ENCODE data around the gene FERMT2. TPM values are rescaled to one million over a fixed set of nuclear protein-coding genes. Genes with fewer than 3 reads are reported as not detected.

Gene FERMT2
- total RNA-seq, 3 donors from 2014 or later (not counting 1 experiment from before 2014, with no cell fraction given) = 0.58 to 1.7 (median 0.92) TPM

GRCh38 chr14:52948836-52949235 is 2.0 kb downstream of the FERMT2 start:
- no peak for TF ChIP-seq CTCF (IDR thresholded peaks at IDR 0.05)
- intact Hi-C loops (cut with micrococcal nuclease) = no loop called here
- no peak overlapping the region for H3K27ac Mint-ChIP-seq
- no peaks in the 10 kb centered on the region for H3K36me3 ChIP-seq (ENCODE audit: control insufficient read depth, insufficient read depth, low read length)
- H3K4me1 ChIP-seq (ENCODE audit: control insufficient read depth, insufficient read depth, low read length) = peaks cover 17% of the 10 kb centered on the region
- H3K27me3 ChIP-seq (ENCODE audit: control insufficient read depth, insufficient read depth, low read length) = peaks cover 52% of the 10 kb centered on the region
- ATAC-seq = no peak
- H3K4me1 Mint-ChIP-seq = peaks cover 20 to 25% of the 10 kb centered on the region in 2 donors
- no peaks in the 10 kb centered on the region for H3K9me3 Mint-ChIP-seq
- H3K4me3 ChIP-seq (ENCODE audit: low read length) = no peak overlapping the region
- H3K36me3 Mint-ChIP-seq = no peaks in the 10 kb centered on the region
- no peak overlapping the region for H3K27ac ChIP-seq (ENCODE audit: low read length)
- DNase-seq = no peak
- H3K4me3 Mint-ChIP-seq = peak overlapping the region; percentile 90
- no peaks in the 10 kb centered on the region for H3K9me3 ChIP-seq (ENCODE audit: control insufficient read depth, insufficient read depth, low read length)
- H3K27me3 Mint-ChIP-seq (ENCODE audit: low read depth in 2 of 2) = peaks cover 44 to 45% of the 10 kb centered on the region in 2 donors

- Histone ChIP-seq H3K9me3 (ENCODE audit: control insufficient read depth, insufficient read depth, low read length) (no peaks in the 10 kb centered on the region), H3K4me3 (ENCODE audit: low read length) (no peak overlapping the region), H3K27ac (ENCODE audit: low read length) (no peak overlapping the region), H3K27me3 (ENCODE audit: control insufficient read depth, insufficient read depth, low read length) (peaks cover 52% of the 10 kb centered on the region), H3K4me1 (ENCODE audit: control insufficient read depth, insufficient read depth, low read length) (peaks cover 17% of the 10 kb centered on the region), H3K36me3 (ENCODE audit: control insufficient read depth, insufficient read depth, low read length) (no peaks in the 10 kb centered on the region)
- no peaks in the 10 kb centered on the region for H3K9me3 Mint-ChIP-seq
- ATAC-seq (no peak), DNase-seq (no peak)
- no peak overlapping the region for H3K27ac Mint-ChIP-seq
- H3K27me3 Mint-ChIP-seq (ENCODE audit: low read depth in 2 of 2) = peaks cover 44 to 45% of the 10 kb centered on the region in 2 donors
- H3K4me3 Mint-ChIP-seq = no peak overlapping the region
- H3K4me1 Mint-ChIP-seq = peaks cover 20 to 25% of the 10 kb centered on the region in 2 donors
- no peaks in the 10 kb centered on the region for H3K36me3 Mint-ChIP-seq
- intact Hi-C loops (cut with micrococcal nuclease) = no loop called here
- no peak for TF ChIP-seq CTCF (IDR thresholded peaks at IDR 0.05)
- 89% methylated on average over 3 of the region's 3 CpGs for WGBS (ENCODE audit: insufficient coverage)
Observed at GRCh38 chr14:52948039-52948438, 2.8 kb downstream of the FERMT2 start.

GRCh38 chr14:52944254-52944653 is 6.6 kb downstream of the FERMT2 start:
- TF ChIP-seq CTCF (IDR thresholded peaks at IDR 0.05) = no peak
- Mint-ChIP-seq H3K4me1 (peaks cover 3% of the 10 kb centered on the region in 2 donors), H3K9me3 (no peaks in the 10 kb centered on the region)

GRCh38 chr14:52939427-52939826 is 11.4 kb downstream of the FERMT2 start:
- Mint-ChIP-seq H3K4me3 (no peak overlapping the region), H3K36me3 (no peaks in the 10 kb centered on the region)

More at GRCh38 chr14:52944254-52944653, 6.6 kb downstream of the FERMT2 start:
- no peak for DNase-seq
- Histone ChIP-seq H3K27me3 (ENCODE audit: control insufficient read depth, insufficient read depth, low read length) (peaks cover 28% of the 10 kb centered on the region), H3K9me3 (ENCODE audit: control insufficient read depth, insufficient read depth, low read length) (no peaks in the 10 kb centered on the region), H3K4me3 (ENCODE audit: low read length) (no peak overlapping the region), H3K36me3 (ENCODE audit: control insufficient read depth, insufficient read depth, low read length) (no peaks in the 10 kb centered on the region), H3K4me1 (ENCODE audit: control insufficient read depth, insufficient read depth, low read length) (no peaks in the 10 kb centered on the region), H3K27ac (ENCODE audit: low read length) (no peak overlapping the region)
- no peak overlapping the region for H3K4me3 Mint-ChIP-seq
- intact Hi-C loops (cut with micrococcal nuclease) = no loop called here
- no peaks in the 10 kb centered on the region for H3K36me3 Mint-ChIP-seq
- 85% methylated on average over 2 of the region's 2 CpGs for WGBS (ENCODE audit: insufficient coverage)
- no peak for ATAC-seq
- H3K27ac Mint-ChIP-seq = no peak overlapping the region
- peaks cover 22 to 26% of the 10 kb centered on the region in 2 donors for H3K27me3 Mint-ChIP-seq (ENCODE audit: low read depth in 2 of 2)

More at GRCh38 chr14:52939427-52939826, 11.4 kb downstream of the FERMT2 start:
- H3K27ac Mint-ChIP-seq = no peak overlapping the region
- H3K36me3 ChIP-seq (ENCODE audit: control insufficient read depth, insufficient read depth, low read length) = no peaks in the 10 kb centered on the region
- H3K27me3 ChIP-seq (ENCODE audit: control insufficient read depth, insufficient read depth, low read length) = no peaks in the 10 kb centered on the region
- peaks cover 7% of the 10 kb centered on the region in 2 donors for H3K27me3 Mint-ChIP-seq (ENCODE audit: low read depth in 2 of 2)
- no peaks in the 10 kb centered on the region for H3K4me1 Mint-ChIP-seq
- H3K4me1 ChIP-seq (ENCODE audit: control insufficient read depth, insufficient read depth, low read length) = no peaks in the 10 kb centered on the region
- DNase-seq (no peak), ATAC-seq (no peak)
- H3K4me3 ChIP-seq (ENCODE audit: low read length) = no peak overlapping the region
- H3K9me3 Mint-ChIP-seq = no peaks in the 10 kb centered on the region
- H3K9me3 ChIP-seq (ENCODE audit: control insufficient read depth, insufficient read depth, low read length) = no peaks in the 10 kb centered on the region
- WGBS (ENCODE audit: insufficient coverage) = 79% methylated on average over 1 of the region's 1 CpG
- no peak for TF ChIP-seq CTCF (IDR thresholded peaks at IDR 0.05)
- no peak overlapping the region for H3K27ac ChIP-seq (ENCODE audit: low read length)
- intact Hi-C loops (cut with micrococcal nuclease) = no loop called here
